Fibroblast of lung (primary cell): Measurements from ENCODE around the gene ERCC8. TPM values are rescaled to one million over a fixed set of nuclear protein-coding genes. Genes with fewer than 3 reads are reported as not detected.

Experiments
- DNase-seq, 2 donors: peaks; one replicate each; pipeline versions ENCODE4 v3.0.0 to v3.0.0-alpha.2; 2010; ENCODE audit warnings: low read depth in 2 of 2
- H2AFZ ChIP-seq: 2 replicates; pipeline ENCODE4 v1.5.1; 2012; ENCODE audit warnings: low read length, control low read depth, inconsistent platforms
- H3K27ac ChIP-seq: 2 replicates; pipeline ENCODE4 v1.5.1; 2011; ENCODE audit warnings: low read length, control low read depth; ENCODE audit not compliant: insufficient read depth
- H3K27me3 ChIP-seq: 2 replicates; pipeline ENCODE4 v1.5.1; 2011; ENCODE audit warnings: mild to moderate bottlenecking, low read length; ENCODE audit not compliant: control insufficient read depth, insufficient read depth
- H3K36me3 ChIP-seq: 2 replicates; pipeline ENCODE4 v1.5.1; 2011; ENCODE audit warnings: low read length; ENCODE audit not compliant: control insufficient read depth, insufficient read depth
- H3K4me1 ChIP-seq: 2 replicates; pipeline ENCODE4 v1.5.1; 2011; ENCODE audit warnings: low read length; ENCODE audit not compliant: control insufficient read depth, insufficient read depth; ENCODE audit errors: extremely low read depth
- H3K4me2 ChIP-seq: 2 replicates; pipeline ENCODE4 v1.5.1; 2011; ENCODE audit warnings: low read length, control low read depth; ENCODE audit not compliant: insufficient read depth; ENCODE audit errors: extremely low read depth
- H3K4me3 ChIP-seq, 4 experiments: fragments of 200-600 bp in 1 of 4; sonication (generic) in 1 of 4; replicated peaks in 1 of 4; 2 replicates each; pipeline ENCODE4 v1.5.1; 2011 to 2016; ENCODE audit warnings: low read length in 4 of 4, low read depth in 3 of 4, mild to moderate bottlenecking in 3 of 4, control low read depth in 2 of 4, inconsistent platforms in 1 of 4, mixed read lengths in 1 of 4; ENCODE audit not compliant: insufficient read depth in 1 of 4; ENCODE audit errors: control extremely low read depth in 1 of 4
- H3K79me2 ChIP-seq: 2 replicates; pipeline ENCODE4 v1.5.1; 2012; ENCODE audit warnings: mild to moderate bottlenecking, low read length, inconsistent platforms; ENCODE audit not compliant: control insufficient read depth, insufficient read depth
- H3K9ac ChIP-seq: 2 replicates; pipeline ENCODE4 v1.5.1; 2011; ENCODE audit warnings: mild to moderate bottlenecking, low read length, control low read depth; ENCODE audit not compliant: insufficient read depth
- H3K9me3 ChIP-seq: 2 replicates; pipeline ENCODE4 v1.5.1; 2012; ENCODE audit warnings: low read depth, low read length; ENCODE audit not compliant: control insufficient read depth, insufficient read depth
- H4K20me1 ChIP-seq: 2 replicates; pipeline ENCODE4 v1.5.1; 2011; ENCODE audit warnings: low read length; ENCODE audit not compliant: control insufficient read depth, insufficient read depth; ENCODE audit errors: extremely low read depth
- EZH2 ChIP-seq: IDR thresholded peaks from 2 replicates; pipeline ENCODE4 v1.5.1; 2012; ENCODE audit warnings: low read length, control low read depth, mild to moderate bottlenecking; ENCODE audit errors: missing control alignments
- polyA plus RNA-seq, 2 donors: library from polyadenylated mRNA; depleted of rRNA in 1 of 2; stranded (reverse) in 1 of 2; unstranded in 1 of 2; fragments of >200 nt; gene quantifications; 2 replicates each; pipeline ENCODE4 v1.2.1, GENCODE V29; 2011 to 2012; ENCODE audit warnings: missing spikeins in 1 of 2
- total RNA-seq: library from RNA; depleted of rRNA; stranded (reverse); fragments of >200 nt; gene quantifications from 2 replicates; pipeline ENCODE4 v1.2.1, GENCODE V29; 2014
- TF ChIP-seq, protein P1 (sequence below), 2 donors: IDR thresholded peaks in 1 of 2; conservative IDR thresholded peaks in 1 of 2; 1 replicate in 1 of 2; 2 replicates in 1 of 2; pipeline ENCODE4 v1.5.1; 2011 to 2012; ENCODE audit warnings: low read length in 2 of 2, control low read depth in 1 of 2, inconsistent platforms in 1 of 2, low read depth in 1 of 2, mild to moderate bottlenecking in 1 of 2

The ERCC8 gene
- total and polyA plus RNA-seq, 2 donors (not counting 1 experiment from before 2014, with no cell fraction given), result 16.3 to 23.7 TPM

DNA sequence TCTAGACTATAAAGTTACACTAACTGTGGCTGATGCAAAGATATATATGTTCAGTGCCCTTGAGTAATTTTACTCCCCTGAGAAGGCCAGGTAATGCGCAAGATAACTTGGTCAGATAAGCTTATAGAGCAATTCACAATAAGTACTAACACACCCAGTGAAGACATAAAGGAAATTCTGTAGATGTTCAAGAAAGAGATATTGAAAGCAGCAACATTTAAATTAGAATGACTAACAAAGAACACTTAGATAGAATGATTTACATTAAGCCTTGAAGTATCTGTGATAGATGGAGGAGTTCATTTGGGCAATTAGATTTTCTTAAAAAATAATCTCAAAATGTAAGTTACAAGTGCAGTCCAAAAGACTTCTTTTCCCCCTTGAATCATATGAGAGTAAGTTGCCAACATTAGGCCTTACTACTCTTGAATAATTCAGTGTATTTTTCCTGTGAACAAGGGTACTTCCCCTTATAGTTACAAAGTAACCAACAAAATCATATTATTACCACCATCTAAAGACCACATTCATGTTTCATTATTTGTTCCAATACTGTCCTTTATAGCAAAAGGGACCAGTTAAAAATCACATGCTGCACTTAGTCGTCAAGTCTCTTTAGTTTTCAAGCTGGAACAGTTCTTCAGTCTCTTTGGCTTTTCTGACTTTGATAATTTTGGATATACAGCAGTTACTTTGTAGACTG is 56.4 kb downstream of the ERCC8 start:
- H3K4me2 ChIP-seq, result no peak overlapping the region
- no peaks in the 10 kb centered on the region for H4K20me1 ChIP-seq
- H3K79me2 ChIP-seq, result no peaks in the 10 kb centered on the region

DNA sequence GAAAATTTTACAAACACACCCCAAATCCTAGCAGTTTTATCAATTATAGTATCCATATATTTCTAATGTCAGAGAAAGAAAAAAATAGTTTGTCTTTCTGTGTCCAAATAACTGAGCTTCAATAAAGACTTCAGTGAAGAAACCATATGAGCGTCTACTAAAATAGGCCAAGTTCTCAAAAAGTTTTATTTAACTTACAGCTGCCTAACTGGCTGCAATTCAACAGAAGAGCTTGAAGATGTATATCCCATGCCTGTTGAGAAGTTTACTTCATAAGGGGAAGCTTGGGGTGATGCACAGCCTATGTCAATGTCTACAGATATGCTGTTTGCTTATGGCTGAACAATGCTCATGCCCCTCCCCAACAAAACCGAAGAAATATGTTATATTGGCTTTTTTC is 57.1 kb downstream of the ERCC8 start:
- Histone ChIP-seq H2AFZ (no peak overlapping the region), H3K4me3 (no peak overlapping the region), H3K79me2 (no peaks in the 10 kb centered on the region), H3K27ac (no peak overlapping the region), H3K9ac (no peak overlapping the region), H3K36me3 (no peaks in the 10 kb centered on the region), H3K4me1 (no peaks in the 10 kb centered on the region), H3K9me3 (no peaks in the 10 kb centered on the region), H3K4me2 (no peak overlapping the region), H4K20me1 (no peaks in the 10 kb centered on the region), H3K27me3 (no peaks in the 10 kb centered on the region)
- TF ChIP-seq, protein P1, sequence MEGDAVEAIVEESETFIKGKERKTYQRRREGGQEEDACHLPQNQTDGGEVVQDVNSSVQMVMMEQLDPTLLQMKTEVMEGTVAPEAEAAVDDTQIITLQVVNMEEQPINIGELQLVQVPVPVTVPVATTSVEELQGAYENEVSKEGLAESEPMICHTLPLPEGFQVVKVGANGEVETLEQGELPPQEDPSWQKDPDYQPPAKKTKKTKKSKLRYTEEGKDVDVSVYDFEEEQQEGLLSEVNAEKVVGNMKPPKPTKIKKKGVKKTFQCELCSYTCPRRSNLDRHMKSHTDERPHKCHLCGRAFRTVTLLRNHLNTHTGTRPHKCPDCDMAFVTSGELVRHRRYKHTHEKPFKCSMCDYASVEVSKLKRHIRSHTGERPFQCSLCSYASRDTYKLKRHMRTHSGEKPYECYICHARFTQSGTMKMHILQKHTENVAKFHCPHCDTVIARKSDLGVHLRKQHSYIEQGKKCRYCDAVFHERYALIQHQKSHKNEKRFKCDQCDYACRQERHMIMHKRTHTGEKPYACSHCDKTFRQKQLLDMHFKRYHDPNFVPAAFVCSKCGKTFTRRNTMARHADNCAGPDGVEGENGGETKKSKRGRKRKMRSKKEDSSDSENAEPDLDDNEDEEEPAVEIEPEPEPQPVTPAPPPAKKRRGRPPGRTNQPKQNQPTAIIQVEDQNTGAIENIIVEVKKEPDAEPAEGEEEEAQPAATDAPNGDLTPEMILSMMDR (conservative IDR thresholded peaks at IDR 0.05 in 1 of 2, IDR thresholded peaks at IDR 0.05 in 1 of 2; ENCODE audit: low read depth in 1 of 2, low read length in 2 of 2), result no peak
- no peak for TF ChIP-seq EZH2
- DNase-seq, result no peak

More for the DNA sequence above, 56.4 kb downstream of the ERCC8 start:
- Histone ChIP-seq H3K36me3 (no peaks in the 10 kb centered on the region), H3K27me3 (no peaks in the 10 kb centered on the region), H2AFZ (no peak overlapping the region), H3K27ac (no peak overlapping the region), H3K9me3 (no peaks in the 10 kb centered on the region), H3K9ac (no peak overlapping the region), H3K4me3 (no peak overlapping the region), H3K4me1 (no peaks in the 10 kb centered on the region)
- no peak for TF ChIP-seq EZH2
- TF ChIP-seq, protein P1 (conservative IDR thresholded peaks at IDR 0.05 in 1 of 2, IDR thresholded peaks at IDR 0.05 in 1 of 2; ENCODE audit: low read depth in 1 of 2, low read length in 2 of 2), result no peak
- no peak for DNase-seq

DNA sequence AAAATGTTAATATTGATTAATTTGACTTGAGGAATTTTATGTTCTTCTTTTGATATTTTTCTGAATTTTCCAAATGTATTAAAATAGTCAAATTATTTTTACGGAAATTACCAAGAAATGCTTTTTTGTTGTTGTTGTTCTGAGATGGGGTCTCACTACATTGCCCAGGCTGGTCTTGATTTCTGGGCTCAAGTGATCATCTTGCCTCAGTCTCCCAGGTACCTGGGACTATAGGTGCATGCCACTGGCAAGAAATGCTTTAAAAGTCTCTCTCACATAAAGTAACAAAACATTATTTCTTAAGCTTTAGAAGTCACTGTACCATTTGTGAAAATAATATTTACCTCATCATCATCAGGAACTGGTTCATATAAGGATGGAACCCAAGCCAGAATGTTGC is 57.8 kb downstream of the ERCC8 start:
- H4K20me1 ChIP-seq, result no peaks in the 10 kb centered on the region
- no peak for TF ChIP-seq EZH2
- TF ChIP-seq, protein P1 (conservative IDR thresholded peaks at IDR 0.05 in 1 of 2, IDR thresholded peaks at IDR 0.05 in 1 of 2; ENCODE audit: low read depth in 1 of 2, low read length in 2 of 2), result no peak
- no peak overlapping the region for H3K27ac ChIP-seq
- DNase-seq, result no peak
- no peaks in the 10 kb centered on the region for H3K27me3 ChIP-seq
- H3K4me3 ChIP-seq, result no peak overlapping the region
- H3K36me3 ChIP-seq, result no peaks in the 10 kb centered on the region
- no peaks in the 10 kb centered on the region for H3K79me2 ChIP-seq
- no peaks in the 10 kb centered on the region for H3K4me1 ChIP-seq
- H3K9me3 ChIP-seq, result no peaks in the 10 kb centered on the region
- H3K4me2 ChIP-seq, result no peak overlapping the region
- no peak overlapping the region for H2AFZ ChIP-seq
- no peak overlapping the region for H3K9ac ChIP-seq
